Panc1 (cell line): ENCODE data around the gene RFTN1.

Source experiments
- POLR2AphosphoS5 ChIP-seq: IDR thresholded peaks from 2 replicates; pipeline ENCODE4 v1.6.1; 2012; ENCODE audit warnings: mild to moderate bottlenecking, low read depth, low read length, moderate library complexity
- REST ChIP-seq, 2 experiments: IDR thresholded peaks; 2 replicates each; pipeline ENCODE4 v1.6.1; 2011 to 2012; ENCODE audit warnings: low read depth in 2 of 2, control low read depth in 1 of 2, low read length in 1 of 2, mild to moderate bottlenecking in 1 of 2, moderate library complexity in 1 of 2; ENCODE audit not compliant: insufficient read depth in 1 of 2
- TCF7L2 ChIP-seq: IDR thresholded peaks from 2 replicates; pipeline ENCODE4 v1.6.1; 2011; ENCODE audit warnings: mild to moderate bottlenecking, low read depth, low read length, inconsistent platforms
- TF ChIP-seq, protein P1 (sequence below): fragments of 450-650 bp; IDR thresholded peaks from 2 replicates; pipeline ENCODE4 v1.5.1; 2017; ENCODE audit warnings: mild to moderate bottlenecking

DNA sequence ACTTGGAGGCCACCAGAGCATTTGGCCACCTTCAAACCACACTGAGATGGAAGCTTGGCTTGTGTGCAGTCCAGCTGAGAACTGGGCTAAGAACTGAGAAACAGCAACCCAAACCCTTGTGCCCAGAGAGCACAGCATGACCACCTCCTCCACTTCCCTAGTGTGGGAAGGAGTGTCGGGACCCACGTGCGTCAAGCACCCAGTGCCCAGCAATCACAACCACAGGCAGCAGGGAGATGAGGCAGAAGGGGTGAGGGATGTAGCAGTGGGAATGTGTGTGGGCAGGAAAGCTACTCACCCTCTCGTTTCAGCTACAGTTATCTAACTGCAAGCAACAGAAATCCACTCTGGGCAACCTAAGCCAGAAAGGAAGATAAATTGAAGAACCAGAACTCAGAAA lies 25.0 kb upstream of the RFTN1 start:
- TF ChIP-seq POLR2AphosphoS5, result no peak
- no peak for TF ChIP-seq REST (IDR thresholded peaks at IDR 0.05; ENCODE audit: insufficient read depth in 1 of 2, low read depth in 2 of 2, low read length in 1 of 2)
- TF ChIP-seq, protein P1, sequence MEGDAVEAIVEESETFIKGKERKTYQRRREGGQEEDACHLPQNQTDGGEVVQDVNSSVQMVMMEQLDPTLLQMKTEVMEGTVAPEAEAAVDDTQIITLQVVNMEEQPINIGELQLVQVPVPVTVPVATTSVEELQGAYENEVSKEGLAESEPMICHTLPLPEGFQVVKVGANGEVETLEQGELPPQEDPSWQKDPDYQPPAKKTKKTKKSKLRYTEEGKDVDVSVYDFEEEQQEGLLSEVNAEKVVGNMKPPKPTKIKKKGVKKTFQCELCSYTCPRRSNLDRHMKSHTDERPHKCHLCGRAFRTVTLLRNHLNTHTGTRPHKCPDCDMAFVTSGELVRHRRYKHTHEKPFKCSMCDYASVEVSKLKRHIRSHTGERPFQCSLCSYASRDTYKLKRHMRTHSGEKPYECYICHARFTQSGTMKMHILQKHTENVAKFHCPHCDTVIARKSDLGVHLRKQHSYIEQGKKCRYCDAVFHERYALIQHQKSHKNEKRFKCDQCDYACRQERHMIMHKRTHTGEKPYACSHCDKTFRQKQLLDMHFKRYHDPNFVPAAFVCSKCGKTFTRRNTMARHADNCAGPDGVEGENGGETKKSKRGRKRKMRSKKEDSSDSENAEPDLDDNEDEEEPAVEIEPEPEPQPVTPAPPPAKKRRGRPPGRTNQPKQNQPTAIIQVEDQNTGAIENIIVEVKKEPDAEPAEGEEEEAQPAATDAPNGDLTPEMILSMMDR, result no peak
- TF ChIP-seq TCF7L2, result no peak
